Transverse colon (tissue), 4 donors: ENCODE measurements around the gene TLN1. TPM values are rescaled to one million over a fixed set of nuclear protein-coding genes. Genes with fewer than 3 reads are reported as not detected.
A peak's percentile ranks its signal among the peaks of the same experiment; 100 is the strongest.

Experiments
- DNase-seq: peaks from one replicate; pipeline ENCODE4 v3.0.0-alpha.2; 2019
- H3K27ac ChIP-seq, 4 donors: fragments of 200-600 bp; sonication (generic); 2 replicates each; pipeline ENCODE4 v1.5.1; 2016 to 2018; ENCODE audit warnings: inconsistent platforms in 4 of 4
- H3K27me3 ChIP-seq: fragments of 200-600 bp; sonication (generic); 2 replicates; pipeline ENCODE4 v1.5.1; 2017; ENCODE audit warnings: inconsistent platforms
- H3K36me3 ChIP-seq, 4 donors: fragments of 200-600 bp; sonication (generic); 2 replicates each; pipeline ENCODE4 v1.5.1; 2017 to 2019; ENCODE audit warnings: inconsistent platforms in 4 of 4
- H3K4me1 ChIP-seq, 4 donors: fragments of 200-600 bp; sonication (generic); 2 replicates each; pipeline ENCODE4 v1.5.1; 2017 to 2020; ENCODE audit warnings: inconsistent platforms in 4 of 4
- H3K4me3 ChIP-seq, 4 donors: fragments of 200-600 bp; sonication (generic); 1 replicate in 1 of 4; 2 replicates in 3 of 4; pipeline versions ENCODE4 v1.5.1 to v1.6.1; 2017 to 2019; ENCODE audit warnings: inconsistent platforms in 4 of 4
- H3K9me3 ChIP-seq, 2 donors: fragments of 200-600 bp; sonication (generic); 2 replicates each; pipeline ENCODE4 v1.5.1; 2017 to 2019; ENCODE audit warnings: inconsistent platforms in 2 of 2
- CTCF ChIP-seq, 5 experiments: fragments of 200-600 bp in 3 of 5; fragments of 450-650 bp in 2 of 5; sonication (generic) in 3 of 5; IDR thresholded peaks; 1 replicate in 2 of 5; 2 replicates in 3 of 5; pipeline ENCODE4 v1.5.1; 2016 to 2017; ENCODE audit warnings: antibody characterized with exemption in 5 of 5, inconsistent platforms in 3 of 5, mild to moderate bottlenecking in 2 of 5, moderate library complexity in 1 of 5
- EP300 ChIP-seq: sonication (generic); formaldehyde crosslinking; IDR thresholded peaks from one replicate; pipeline ENCODE4 v1.6.1; 2017; ENCODE audit warnings: antibody characterized with exemption, low read depth
- POLR2A ChIP-seq: fragments of 450-650 bp; IDR thresholded peaks from one replicate; pipeline ENCODE4 v1.6.1; 2016; ENCODE audit warnings: antibody characterized with exemption, mild to moderate bottlenecking, moderate library complexity
- POLR2AphosphoS5 ChIP-seq, 3 donors: sonication (generic); formaldehyde crosslinking; IDR thresholded peaks; one replicate each; pipeline ENCODE4 v1.6.1; 2016; ENCODE audit warnings: antibody characterized with exemption in 3 of 3
- WGBS, 2 donors: methylation state at CpG; one replicate each; pipeline ENCODE4 v1.1.5; 2018; ENCODE audit warnings: low coverage in 1 of 2; 5-methylcytosine and 5-hydroxymethylcytosine counted together
- in situ Hi-C, 4 donors: fragments of 200-750 bp; cut with MboI; loops; one replicate each; pipeline versions ENCODE4 v1.15.0 to v1.15.1; 2017; ENCODE audit warnings: low sequenced_read_pairs in 3 of 4, low pct_ligation_motif_present in 1 of 4, low pct_unique_long_range_greater_than_20kb in 1 of 4
- intact Hi-C: fragments of 100-400 bp; cut with DNase I; formaldehyde crosslinking; loops from one replicate; pipeline ENCODE4 v1.15.1; 2023; ENCODE audit warnings: low total_unique reads
- total RNA-seq, 4 donors: library from RNA; depleted of rRNA; stranded (reverse); fragments of >200 nt; gene quantifications; one replicate each; pipeline ENCODE4 v1.1.0, GENCODE V29; 2016

Gene TLN1
- total RNA-seq, 4 donors from 2014 or later = 158 to 328 (median 177) TPM

- WGBS, 2 donors = 46 to 69% methylated on average over 2 of the region's 2 CpGs
- Histone ChIP-seq H3K27ac (peak overlapping the region; percentile 28 to 95 (median 92)), H3K4me1 (peaks cover 0 to 11% (median 0%) of the 10 kb centered on the region in 4 donors), H3K9me3 (no peaks in the 10 kb centered on the region), H3K4me3 (no peak overlapping the region), H3K36me3 (peaks cover 0 to 6% (median 0%) of the 10 kb centered on the region in 4 donors), H3K27me3 (no peaks in the 10 kb centered on the region)
- DNase-seq = no peak
- intact Hi-C loops (no loop called here), in situ Hi-C loops (loop anchor here in 1 of 4 donors (25.0 kb wide), 1 partner anchor 696 kb away; the partner anchor contains the start of gene DNAJB5)
- TF ChIP-seq POLR2AphosphoS5 (IDR thresholded peaks at IDR 0.05) (no peak), CTCF (IDR thresholded peaks at IDR 0.05) (no peak), EP300 (no peak), POLR2A (no peak)
Observed at GRCh38 chr9:35683323-35683722, 48.7 kb downstream of the TLN1 start.

DNA sequence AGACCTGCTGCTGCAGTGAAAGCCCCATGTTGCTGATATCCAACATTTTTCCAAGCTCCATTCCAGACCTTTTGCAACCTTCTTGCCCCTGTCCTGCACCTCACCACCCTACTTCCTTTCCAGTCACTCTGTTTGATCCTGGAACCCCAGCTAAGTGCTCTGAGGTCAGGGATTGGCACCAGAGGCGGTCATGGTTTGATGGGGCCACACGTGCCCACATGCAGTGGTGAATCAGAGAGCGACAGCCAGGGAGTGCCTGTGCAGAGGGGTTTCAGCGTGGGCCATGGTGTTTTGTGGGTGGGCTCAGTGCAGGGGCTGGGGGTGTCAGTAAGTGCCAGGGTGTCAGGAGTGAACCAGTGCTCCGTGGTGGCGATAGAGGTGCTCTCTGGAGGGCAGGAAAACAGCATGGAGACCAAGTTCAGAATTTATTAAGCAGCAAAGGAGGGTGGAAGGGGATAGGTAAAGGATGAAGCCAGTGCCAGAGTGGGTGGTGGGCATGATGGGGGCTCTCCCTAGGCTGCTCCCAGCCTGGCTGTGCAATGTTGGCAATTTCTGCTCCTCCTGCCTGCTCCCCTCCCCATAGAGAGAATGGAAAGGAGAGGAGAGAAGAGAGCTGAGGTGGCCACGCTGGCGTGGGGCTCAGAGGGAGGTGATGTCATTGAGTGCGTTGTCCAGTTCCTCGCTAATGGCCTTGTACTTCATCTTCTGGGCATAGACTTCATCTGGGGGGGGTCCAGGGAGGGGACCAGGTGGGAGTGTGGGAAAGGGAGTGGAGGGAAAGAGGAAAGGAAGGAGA is 49.3 kb downstream of the TLN1 start:
- in situ Hi-C loops (loop anchor here in 1 of 4 donors (25.0 kb wide), 1 partner anchor 695 kb away; the partner anchor contains the start of gene DNAJB5), intact Hi-C loops (no loop called here)
- Histone ChIP-seq H3K4me1 (peaks cover 0 to 11% (median 0%) of the 10 kb centered on the region in 4 donors), H3K9me3 (no peaks in the 10 kb centered on the region), H3K4me3 (no peak overlapping the region), H3K27ac (peak overlapping the region; percentile 28 to 95 (median 92)), H3K27me3 (no peaks in the 10 kb centered on the region), H3K36me3 (peaks cover 0 to 6% (median 0%) of the 10 kb centered on the region in 4 donors)
- WGBS, 2 donors = 73 to 87% methylated on average over 5 to 10 of the region's 10 CpGs
- DNase-seq = no peak
- TF ChIP-seq CTCF (IDR thresholded peaks at IDR 0.05) = no peak
- TF ChIP-seq POLR2AphosphoS5 (IDR thresholded peaks at IDR 0.05) = peak in 1 of 3 donors; percentile 4
- TF ChIP-seq EP300 = no peak

DNA sequence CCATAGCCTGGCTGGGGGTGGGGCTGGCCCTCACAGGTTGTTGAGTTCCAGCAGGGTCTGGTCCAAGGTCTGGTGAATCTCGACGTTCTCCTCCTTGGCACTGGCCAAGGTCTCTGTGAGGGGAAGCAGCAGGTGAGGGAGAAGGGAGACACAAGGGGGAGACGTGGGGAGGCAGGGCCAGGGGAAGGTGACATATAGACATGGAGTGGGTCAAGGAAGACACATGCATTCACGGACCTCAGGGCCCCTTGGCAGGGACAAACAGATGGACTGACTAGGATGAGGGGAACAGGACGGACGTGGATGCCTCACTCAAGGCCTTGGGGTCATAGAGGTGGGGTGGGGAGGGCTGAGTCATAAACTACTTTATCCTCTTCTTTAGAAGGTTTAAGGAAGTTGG is 49.9 kb downstream of the TLN1 start:
- Histone ChIP-seq H3K27me3 (no peaks in the 10 kb centered on the region), H3K4me1 (peaks cover 0 to 11% (median 0%) of the 10 kb centered on the region in 4 donors), H3K27ac (peak overlapping the region; percentile 29 to 95 (median 92)), H3K36me3 (peaks cover 0 to 6% (median 0%) of the 10 kb centered on the region in 4 donors), H3K9me3 (no peaks in the 10 kb centered on the region), H3K4me3 (no peak overlapping the region)
- in situ Hi-C loops (loop anchor here in 1 of 4 donors (25.0 kb wide), 1 partner anchor 695 kb away; the partner anchor contains the start of gene DNAJB5), intact Hi-C loops (no loop called here)
- no peak for TF ChIP-seq EP300
- peak in 1 of 3 donors; percentile 11 for TF ChIP-seq POLR2AphosphoS5 (IDR thresholded peaks at IDR 0.05)
- TF ChIP-seq POLR2A = no peak
- TF ChIP-seq CTCF (IDR thresholded peaks at IDR 0.05) = no peak
- DNase-seq = no peak
- 86% methylated on average over 6 of the region's 6 CpGs; no CpG with 5 or more reads in 1 of the 2 donors for WGBS, 2 donors

- intact Hi-C loops (no loop called here), in situ Hi-C loops (loop anchor here in 1 of 4 donors (25.0 kb wide), 1 partner anchor 694 kb away; the partner anchor contains the start of gene DNAJB5)
- TF ChIP-seq EP300 (no peak), POLR2A (no peak), CTCF (IDR thresholded peaks at IDR 0.05) (no peak), POLR2AphosphoS5 (IDR thresholded peaks at IDR 0.05) (peak in 1 of 3 donors; percentile 46)
- no peaks in the 10 kb centered on the region for H3K27me3 ChIP-seq
- peak overlapping the region; percentile 29 to 95 (median 92) for H3K27ac ChIP-seq
- WGBS, 2 donors = 68 to 100% methylated on average over 1 to 3 of the region's 3 CpGs
- H3K9me3 ChIP-seq = no peaks in the 10 kb centered on the region
- peaks cover 0 to 6% (median 0%) of the 10 kb centered on the region in 4 donors for H3K36me3 ChIP-seq
- no peak for DNase-seq
- H3K4me1 ChIP-seq = peaks cover 0 to 12% (median 0%) of the 10 kb centered on the region in 4 donors
- H3K4me3 ChIP-seq = no peak overlapping the region
Observed at GRCh38 chr9:35681341-35682002, 50.5 kb downstream of the TLN1 start.
